Activated T-helper 1 cell treated with anti-CD3 and anti-CD28 coated beads, Interleukin-2, amount 50 U/mL, for 16 hours (primary cell): ENCODE measurements around the gene ZNF746.
"Not testable (repeated sequence)": the region's sequence is repeated elsewhere in the genome, so short reads cannot be mapped to it uniquely, and the experiment has no call there.

Source experiments
- DNase-seq, 2 donors: peaks; one replicate each; pipeline ENCODE4 v3.0.0-alpha.2; 2020; ENCODE audit warnings: low read depth in 1 of 2, low spot score in 1 of 2

Gene ZNF746

GRCh38 chr7:149497467-149498261, at the start of gene ZNF746:
Gene ZNF746, minus strand, starts transcription at chr7:149497809. Its CDS starts 273 bp downstream, at chr7:149497536.
- DNase-seq = peak; percentile 48 to 71

GRCh38 chr7:149547126-149547525, 49.5 kb upstream of the ZNF746 start:
- no peak for DNase-seq

- DNase-seq = no peak
These were observed 48.7 kb upstream of the ZNF746 start for GRCh38 chr7:149546331-149546730.

DNA sequence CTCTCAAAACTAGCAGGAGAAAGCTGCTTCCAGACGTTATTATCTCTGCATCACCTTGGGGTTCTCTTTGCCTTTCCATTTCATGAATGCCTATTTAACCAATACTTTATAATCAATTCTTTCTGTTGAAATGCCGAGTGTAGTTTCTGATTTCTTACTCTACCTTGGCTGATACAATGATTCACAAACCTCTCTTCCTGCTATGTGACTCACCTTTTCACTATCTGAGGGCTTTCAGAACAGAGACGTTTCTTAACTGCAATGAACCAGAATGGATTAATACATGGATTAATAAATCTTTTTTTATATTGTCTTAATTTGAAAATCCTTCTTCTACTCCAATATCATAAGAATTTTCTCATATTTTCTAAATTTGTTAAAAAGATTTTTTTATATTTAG, 46.4 kb upstream of the ZNF746 start:
- DNase-seq = no peak

DNA sequence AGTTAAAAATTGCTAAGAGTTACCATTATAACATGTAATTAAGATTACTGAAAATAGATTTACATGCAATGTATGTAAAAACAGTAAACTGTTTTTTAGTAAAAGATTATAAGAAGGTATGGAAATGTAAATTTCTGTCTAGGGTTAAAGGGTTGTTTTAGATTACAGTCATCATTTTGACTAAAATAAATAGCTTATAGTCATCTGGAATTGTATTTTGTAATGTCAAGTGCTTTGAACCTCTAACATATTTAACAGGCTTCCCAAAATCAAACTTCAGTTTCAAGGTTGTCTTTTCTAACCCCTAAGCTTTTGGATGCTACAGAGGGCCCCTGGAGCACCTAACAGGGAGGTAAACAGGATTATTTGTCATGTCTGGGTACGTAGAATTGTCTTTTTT, 35.0 kb upstream of the ZNF746 start:
- no peak for DNase-seq

DNA sequence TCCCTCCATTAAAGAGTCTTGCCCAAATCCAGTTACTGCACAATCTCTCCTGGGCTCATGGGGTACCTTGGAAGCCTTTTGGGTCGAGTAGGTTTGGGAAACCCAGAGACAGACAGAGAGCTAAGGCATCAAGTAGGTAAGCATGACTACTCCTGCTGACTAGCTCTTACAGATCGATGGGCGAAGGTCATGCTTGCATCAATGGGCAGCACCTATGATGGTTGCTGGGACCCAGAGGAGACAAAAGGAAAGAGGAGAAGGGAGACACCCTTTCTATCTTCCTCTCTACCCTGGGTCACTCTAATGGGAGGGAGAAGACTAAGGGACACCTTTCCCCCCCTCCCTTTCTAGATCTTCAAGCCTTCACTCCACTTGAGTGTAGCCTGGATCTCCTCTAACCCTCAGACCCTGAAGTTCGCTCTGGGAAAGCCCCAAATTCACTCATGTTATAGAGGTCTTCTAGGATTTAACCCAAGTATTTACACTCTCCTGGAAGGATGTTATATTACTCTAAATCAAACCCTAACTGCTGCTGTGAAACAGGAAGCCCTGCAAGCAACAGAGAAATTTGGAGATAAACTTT, 31.6 kb upstream of the ZNF746 start:
- DNase-seq = no peak

GRCh38 chr7:149527414-149527813, 29.8 kb upstream of the ZNF746 start:
- DNase-seq = no peak

GRCh38 chr7:149525280-149525679, 27.7 kb upstream of the ZNF746 start:
- no peak for DNase-seq

DNA sequence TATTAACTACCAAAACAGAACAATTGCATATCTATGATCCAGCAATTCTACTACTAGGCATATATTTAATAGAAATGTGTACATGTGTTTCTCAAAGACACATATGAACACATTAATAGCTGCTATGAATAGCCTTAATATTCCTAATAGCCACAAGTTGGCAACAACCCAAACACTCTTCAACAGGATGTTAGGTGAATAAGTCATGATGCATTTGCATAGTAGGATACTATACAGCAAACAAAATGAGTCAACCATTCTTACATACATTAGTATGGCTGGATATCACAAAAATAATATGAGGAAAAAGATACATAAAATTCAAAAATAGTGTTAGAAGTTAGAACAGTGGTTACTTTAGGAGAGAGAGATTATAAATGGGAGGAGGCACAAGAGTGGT, 26.8 kb upstream of the ZNF746 start:
- no peak for DNase-seq

DNA sequence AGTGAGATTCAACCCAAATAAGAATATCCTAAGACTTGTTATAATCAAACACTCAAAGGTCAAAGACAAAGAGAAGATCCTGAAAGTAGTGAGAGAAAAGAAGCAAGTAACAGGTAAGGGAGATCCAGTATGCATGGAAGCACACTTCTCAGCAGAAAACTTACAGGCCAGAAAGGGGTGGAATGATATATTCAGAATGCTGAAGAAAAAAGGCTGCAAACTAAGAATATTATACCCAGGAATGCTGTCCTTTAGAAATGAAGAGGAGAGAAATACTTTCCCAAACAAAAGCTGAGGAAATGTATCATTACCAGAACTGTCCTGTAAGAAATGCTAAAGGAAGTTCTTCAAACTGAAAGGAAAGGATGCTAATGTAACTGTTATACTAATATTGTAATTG, 12.6 kb upstream of the ZNF746 start:
- no peak for DNase-seq

- no peak for DNase-seq
These were observed 12.2 kb upstream of the ZNF746 start for GRCh38 chr7:149509774-149510173.

DNA sequence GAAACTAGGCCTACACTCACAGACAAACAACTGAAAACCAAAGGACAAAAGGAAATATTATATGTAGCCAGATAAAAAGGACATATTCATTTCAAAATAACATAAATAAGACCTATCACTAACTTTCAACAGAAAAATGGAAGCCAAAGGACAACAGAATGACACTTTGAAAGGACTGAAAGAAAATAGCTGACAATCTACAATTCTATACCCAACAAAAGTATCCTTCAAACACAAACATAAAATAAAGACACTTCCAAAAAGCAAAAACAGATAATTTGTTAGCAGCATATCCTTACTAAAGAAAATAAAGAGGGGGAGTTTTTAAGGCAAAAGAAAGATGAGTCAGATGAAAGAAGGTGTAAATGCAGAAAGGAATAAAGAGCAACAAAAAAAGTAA, 7.9 kb upstream of the ZNF746 start:
- DNase-seq = no peak

- DNase-seq = no peak
These were observed 4.0 kb upstream of the ZNF746 start for GRCh38 chr7:149501651-149502050.

DNA sequence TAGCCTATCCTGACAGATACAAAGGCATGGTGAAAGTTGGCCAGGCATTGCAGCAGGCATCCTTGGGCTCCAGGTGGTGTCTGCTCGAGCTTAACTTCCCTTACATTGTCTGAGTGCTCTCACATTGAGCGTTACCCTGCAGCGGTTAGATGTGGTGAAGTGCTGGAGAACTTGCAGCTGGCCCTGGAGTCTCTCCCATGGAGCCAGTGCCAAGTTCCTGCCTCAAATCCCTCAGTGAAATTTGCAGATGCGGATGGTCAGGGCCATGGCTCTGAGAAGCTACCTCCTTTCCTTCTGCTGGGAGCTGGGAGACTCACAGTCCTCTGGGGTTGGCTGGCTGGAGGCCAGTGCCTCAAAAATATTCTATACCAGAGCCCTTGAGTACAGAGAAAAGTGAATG, 3.3 kb upstream of the ZNF746 start:
- DNase-seq = no peak

DNA sequence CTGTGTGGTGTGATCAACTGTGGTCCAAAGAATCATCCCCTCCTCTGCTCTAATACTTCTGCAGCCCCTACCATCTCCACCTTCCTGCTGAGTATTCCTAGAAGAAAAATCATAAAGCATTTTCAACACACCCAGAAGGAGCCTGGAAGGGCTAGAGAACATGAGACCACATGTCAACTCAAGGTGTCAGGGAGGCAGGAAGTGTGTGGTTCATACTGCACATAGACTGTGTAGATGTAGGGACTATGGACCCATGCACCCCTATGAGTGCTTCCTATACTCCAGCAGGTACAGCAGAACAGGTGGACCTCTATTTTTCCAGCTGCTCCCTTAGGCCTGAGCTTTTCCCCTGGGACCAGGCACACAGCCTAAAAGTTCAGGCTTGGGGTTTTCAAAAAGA, 2.6 kb upstream of the ZNF746 start:
- no peak for DNase-seq

GRCh38 chr7:149498811-149499210, 1.2 kb upstream of the ZNF746 start:
- DNase-seq = no peak

DNA sequence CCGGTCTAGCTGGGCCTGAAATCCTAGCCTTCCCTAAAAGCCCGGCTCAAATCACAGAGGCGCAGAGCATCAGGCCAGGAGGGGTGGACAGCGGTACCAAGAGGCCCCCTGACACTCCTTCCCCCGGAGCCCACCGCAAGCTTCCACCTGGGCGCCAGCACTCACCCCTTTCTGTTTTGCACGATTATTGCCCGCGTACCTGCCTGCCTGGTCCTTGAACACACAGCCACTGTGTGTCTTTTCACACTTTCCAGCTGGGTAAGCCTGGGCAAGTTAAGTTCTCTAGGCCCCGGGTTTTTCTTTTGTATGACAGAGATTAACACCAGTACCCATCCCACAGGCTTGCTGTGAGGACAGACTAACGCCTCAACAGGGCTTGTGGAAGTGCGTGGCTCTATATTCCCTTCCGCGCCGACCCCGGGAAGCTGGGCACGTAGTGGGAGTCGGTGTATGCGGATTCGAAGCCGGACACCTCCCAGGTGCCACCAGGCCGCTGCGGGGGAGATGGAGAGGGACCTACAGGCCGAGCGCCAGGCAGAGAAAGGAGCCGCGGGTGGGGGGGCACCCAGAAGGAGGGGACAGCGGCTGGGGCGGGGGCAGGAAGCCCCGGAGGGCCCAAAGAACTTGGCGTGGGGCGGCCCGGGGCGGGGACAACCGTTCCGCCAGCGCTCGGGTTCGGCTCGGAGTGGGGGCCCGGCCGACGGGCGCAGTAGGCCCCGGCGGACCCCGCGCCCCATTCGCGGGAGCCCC, 792 bp downstream of the ZNF746 start:
- DNase-seq = peak; percentile 33 to 39

GRCh38 chr7:149495785-149496641, 1.6 kb downstream of the ZNF746 start:
- DNase-seq = no peak

GRCh38 chr7:149494738-149495368, 2.8 kb downstream of the ZNF746 start:
- DNase-seq = no peak

GRCh38 chr7:149493975-149494374, 3.6 kb downstream of the ZNF746 start:
- not testable (repeated sequence) for DNase-seq

DNA sequence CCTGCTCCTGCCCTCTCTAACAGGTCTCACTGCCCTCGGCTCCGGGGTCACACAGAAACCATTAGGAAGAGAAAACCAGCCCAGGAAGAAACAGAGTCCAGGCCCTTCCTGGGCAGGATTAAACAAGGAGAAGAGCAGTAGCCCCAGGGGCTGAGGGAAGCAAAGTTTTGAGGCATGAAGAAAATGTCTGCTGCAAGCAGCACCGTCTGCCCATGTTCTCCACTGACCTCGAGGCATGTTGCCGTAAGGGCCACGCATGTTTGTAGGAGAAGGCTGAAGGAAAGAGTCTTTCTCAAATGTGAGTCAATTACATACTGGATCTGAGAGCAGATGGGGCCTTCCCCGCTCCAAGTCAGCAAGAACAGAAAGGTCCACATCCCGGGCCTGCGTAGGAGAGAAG, 4.2 kb downstream of the ZNF746 start:
- DNase-seq = no peak
